Left renal pelvis (tissue), 4 donors: ENCODE results near the gene SPAG7. TPM values are rescaled to one million over a fixed set of nuclear protein-coding genes. Genes with fewer than 3 reads are reported as not detected.

Experiments
- DNase-seq, 4 donors: peaks; one replicate each; pipeline ENCODE4 v3.0.0-alpha.2; 2013; ENCODE audit warnings: low read depth in 4 of 4, low spot score in 3 of 4
- polyA plus RNA-seq, 4 donors: library from polyadenylated mRNA; unstranded; fragments of 120-200 nt; gene quantifications; one replicate each; pipeline ENCODE4 v1.2.1, GENCODE V29; 2013; ENCODE audit not compliant: insufficient read length in 4 of 4

SPAG7 gene
- polyA plus RNA-seq, 4 donors, result 86.4 to 100 (median 92.0) TPM

- no peak for DNase-seq
Measured at GRCh38 chr17:4978726-4979125, 11.1 kb upstream of the SPAG7 start.

DNA sequence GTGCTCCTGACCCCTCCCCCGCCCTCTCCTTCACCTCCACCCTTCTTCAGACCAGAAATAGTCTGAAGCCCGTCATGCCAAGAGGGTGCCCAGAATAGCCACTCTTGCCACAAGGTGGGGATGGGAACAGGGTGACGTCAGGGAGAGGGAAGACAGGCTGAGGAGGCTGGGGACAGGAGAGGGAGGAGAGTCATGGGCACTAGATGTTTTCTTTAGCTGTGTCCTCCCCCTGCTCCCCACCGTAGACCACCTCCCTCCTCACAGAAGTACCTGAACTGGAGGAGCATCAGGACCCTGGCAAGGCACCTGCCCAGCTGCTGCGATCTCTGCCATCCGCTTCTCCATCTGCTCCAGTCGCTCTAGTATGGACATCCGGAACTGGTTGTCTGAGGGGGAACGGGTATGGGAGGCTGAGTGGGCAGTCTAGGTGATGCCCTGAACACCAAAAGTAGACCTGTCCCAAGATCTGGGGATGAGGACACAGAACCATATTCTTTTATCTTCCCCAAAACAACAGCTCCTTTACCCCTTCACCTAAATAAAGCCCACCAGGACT, 6.6 kb upstream of the SPAG7 start:
- no peak for DNase-seq

GRCh38 chr17:4973256-4974114, 5.9 kb upstream of the SPAG7 start:
- no peak for DNase-seq

- DNase-seq, result no peak
Measured at GRCh38 chr17:4972752-4973151, 5.1 kb upstream of the SPAG7 start.

GRCh38 chr17:4972322-4972721, 4.7 kb upstream of the SPAG7 start:
- DNase-seq, result no peak

DNA sequence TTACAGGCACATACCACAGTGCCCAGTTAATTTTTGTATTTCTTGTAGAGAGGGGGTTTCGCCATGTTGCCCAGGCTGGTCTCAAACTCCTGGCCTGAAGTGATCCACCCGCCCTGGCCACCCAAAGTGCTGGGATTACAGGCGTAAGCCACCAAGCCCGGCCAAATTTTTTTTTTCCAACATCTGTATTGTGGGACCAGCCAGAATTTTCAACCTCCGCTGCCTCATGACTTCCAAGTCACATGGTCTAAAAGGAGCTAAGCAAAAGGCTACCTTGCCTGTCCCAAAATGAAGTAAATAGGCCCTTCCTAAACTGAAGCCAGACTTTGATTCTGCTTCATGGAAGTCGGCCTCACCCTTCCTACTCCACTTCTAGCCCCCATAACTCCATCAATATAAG, 4.2 kb upstream of the SPAG7 start:
- DNase-seq, result no peak

DNA sequence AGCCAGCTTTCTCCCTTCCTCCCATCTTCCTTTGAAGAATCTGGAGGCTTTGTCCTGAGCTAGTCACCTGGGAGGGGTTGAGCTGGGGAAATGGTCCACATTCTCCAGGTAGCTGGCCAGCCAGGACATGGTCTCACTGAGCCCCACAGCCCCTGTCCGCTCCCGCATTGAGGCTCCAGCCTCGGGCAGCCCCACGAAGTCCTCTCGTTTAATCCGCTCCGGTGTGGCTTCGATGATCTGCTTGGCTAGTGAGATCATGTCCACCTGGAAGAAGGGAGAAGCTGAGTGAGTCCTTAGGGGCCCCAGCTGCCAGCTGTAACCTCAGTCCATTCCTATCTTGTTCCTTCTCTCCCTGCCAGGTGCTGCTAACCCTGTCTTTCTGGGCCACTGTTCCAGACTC, 2.7 kb upstream of the SPAG7 start:
- DNase-seq, result no peak

- no peak for DNase-seq
Measured at GRCh38 chr17:4969551-4970173, 2.0 kb upstream of the SPAG7 start.

DNA sequence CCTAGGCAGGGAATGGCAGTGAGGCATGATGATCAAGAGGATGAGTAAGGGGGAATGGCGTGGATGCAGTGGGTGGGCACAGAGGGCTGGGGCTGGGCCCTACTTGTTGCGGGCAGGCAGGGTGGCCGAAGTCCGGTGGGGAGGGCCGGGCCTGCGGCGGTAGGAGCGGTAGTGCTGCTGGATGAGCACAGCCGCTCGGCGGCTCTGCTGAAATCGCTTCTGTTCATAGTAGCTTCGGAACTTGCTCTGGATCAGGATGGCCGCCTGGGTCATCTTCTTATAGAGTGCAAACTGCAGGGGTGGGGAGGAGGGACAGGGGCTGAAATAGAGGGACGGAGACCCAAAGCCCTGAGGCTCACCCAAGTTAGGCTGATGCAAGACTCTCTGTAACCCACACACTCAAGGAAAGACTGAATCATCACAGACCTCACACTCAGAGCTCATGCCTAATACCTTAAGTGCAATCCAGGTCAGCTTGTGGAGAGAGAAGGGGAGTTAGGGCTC, 1.5 kb upstream of the SPAG7 start:
- no peak for DNase-seq

- DNase-seq, result no peak
Measured at GRCh38 chr17:4968486-4969046, 949 bp upstream of the SPAG7 start.

DNA sequence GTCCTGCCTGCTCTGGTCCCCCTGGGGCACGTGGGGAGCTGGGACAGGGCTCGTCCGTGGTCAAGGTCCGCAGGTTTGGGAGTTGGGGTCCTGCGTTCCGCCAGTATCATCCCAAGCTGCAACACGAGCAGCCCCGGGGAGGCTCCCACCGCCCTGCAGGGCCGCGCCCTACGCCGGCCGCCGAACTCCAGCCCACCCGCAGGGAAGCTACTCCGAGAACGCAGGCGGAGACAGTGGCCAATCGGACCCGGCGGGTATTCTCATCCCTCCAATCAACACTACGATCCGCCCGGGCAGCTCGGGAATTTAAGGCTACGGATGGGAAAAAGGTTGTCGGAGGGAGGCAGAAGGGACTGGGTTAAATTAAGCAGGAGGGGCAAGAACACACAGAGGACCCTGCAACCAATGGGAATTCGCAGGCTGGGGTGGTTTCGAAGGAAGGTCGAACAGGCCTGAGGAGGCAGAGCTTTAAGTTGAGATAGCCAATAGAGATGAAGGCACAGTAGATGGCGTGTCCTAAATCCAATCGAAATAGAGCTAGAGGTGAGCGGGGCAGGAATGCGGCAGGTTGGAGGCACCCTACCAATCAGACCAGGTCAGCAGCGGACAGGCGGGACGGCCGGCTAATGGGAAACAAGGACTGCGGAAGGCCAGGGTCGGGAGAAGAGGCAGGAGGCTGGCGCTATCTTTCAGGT, 626 bp downstream of the SPAG7 start:
- DNase-seq, result peak; percentile 98 to 99 (median 98)

DNA sequence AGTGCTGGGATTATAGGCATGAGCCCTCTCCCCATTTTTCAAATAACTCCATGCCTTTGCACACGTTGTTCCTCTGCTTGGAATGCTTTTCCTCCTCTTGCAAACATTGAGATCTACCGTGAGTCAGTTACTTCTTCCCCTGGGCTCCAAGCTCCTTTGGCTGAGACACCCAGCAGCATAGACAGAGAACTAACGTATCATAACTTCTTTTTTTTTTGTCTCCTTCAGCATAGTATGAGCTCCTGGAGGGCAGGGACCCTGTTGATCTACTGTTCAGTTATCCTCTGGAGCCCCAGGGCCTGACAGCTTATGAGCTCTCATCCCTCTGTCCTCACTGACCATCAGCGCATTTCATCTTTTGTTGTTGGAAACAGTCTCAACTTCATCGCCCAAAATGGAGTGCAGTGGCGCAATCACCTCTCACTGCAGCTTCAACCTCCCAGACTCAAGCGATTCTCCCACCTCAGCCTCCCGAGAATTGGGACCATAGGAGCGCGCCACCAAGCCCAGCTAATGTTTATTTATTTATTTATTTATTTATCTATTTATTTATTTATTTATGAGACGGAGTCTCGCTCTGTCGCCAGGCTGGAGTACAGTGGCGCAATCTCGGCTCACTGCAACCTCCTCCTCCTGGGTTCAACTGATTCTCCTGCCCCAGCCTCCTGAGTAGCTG, 2.2 kb downstream of the SPAG7 start:
- DNase-seq, result no peak

DNA sequence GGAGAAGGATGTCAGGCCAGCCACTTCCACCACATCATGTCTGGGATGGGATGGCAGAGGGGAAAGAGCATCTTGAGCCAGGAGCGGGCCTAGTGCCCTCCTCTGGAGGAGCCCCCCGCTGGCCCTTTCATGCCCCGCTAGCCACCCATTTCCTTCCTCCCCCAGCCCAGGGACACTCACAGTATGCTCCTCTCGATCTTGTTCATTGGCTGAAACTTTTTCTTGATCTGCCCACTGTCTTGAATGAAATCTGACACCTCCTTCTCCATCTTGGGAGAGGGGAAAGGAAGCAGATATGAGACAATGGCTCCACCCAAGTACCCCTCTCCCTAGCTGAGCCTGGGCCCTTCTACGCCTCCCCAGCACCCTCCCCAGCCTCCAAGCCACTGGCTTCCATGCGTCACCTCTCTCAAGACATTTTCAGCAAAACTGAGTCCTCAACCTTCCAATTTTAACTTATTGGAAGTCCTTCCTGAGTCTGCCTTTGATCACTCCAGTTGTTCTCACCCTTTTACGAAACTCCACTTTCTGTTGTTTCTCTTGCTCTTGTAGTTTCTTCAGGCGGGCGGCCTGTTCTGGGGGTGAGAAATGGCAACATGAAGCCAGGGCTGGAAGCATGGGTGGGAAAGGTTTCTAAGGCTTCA, 7.2 kb downstream of the SPAG7 start:
- DNase-seq, result no peak

GRCh38 chr17:4959261-4959965, 8.2 kb downstream of the SPAG7 start:
- DNase-seq, result no peak

DNA sequence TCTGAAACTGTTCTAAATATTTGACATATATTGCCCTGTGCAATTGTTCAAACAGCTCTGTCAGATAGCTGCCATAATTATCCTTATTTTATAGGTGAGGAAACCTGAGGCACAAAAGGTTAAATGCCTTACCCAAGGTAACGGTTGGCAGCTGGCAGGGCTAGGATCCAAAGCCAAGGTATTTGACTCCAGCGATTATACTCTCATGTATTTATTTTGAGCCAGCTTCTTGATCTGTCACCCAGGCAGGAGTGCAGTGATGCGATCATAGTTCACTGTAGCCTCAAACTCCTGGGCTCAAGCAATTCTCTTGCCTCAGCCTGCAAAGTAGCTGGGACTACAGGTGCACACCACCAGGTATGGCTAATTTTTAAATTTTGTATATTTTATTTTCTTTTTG, 9.5 kb downstream of the SPAG7 start:
- DNase-seq, result no peak

GRCh38 chr17:4956493-4957061, 11.0 kb downstream of the SPAG7 start:
- DNase-seq, result no peak

DNA sequence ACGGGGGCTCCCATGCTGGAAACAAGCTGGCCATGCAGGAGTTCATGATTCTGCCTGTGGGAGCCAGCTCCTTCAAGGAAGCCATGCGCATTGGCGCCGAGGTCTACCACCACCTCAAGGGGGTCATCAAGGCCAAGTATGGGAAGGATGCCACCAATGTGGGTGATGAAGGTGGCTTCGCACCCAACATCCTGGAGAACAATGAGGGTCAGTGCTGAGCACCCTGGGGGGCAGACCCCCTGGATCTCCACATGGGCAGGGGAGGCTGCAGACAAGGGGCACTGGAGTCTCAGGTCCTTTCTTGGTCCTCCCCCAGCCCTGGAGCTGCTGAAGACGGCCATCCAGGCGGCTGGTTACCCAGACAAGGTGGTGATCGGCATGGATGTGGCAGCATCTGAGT, 12.5 kb downstream of the SPAG7 start:
- no peak for DNase-seq

DNA sequence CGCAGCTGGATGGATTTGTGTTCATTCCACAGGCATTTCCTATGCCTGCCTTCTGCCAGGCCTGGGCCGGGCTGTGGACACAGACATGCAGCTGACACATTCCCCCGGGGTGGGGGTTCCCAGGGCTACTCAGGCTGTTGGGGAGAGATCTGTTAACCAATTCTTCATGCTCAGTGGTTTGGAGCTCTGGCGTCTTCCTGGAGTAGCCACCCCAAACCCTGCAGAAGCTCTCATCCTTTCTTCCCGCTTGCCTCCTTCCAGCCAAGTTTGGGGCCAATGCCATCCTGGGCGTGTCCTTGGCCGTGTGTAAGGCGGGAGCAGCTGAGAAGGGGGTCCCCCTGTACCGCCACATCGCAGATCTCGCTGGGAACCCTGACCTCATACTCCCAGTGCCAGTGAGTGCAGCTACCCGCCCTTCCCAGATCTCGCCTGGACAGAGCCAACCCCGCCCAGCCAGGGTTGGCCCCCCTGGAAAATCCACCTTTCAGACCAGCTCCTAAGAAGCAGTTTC, 14.1 kb downstream of the SPAG7 start:
- no peak for DNase-seq

DNA sequence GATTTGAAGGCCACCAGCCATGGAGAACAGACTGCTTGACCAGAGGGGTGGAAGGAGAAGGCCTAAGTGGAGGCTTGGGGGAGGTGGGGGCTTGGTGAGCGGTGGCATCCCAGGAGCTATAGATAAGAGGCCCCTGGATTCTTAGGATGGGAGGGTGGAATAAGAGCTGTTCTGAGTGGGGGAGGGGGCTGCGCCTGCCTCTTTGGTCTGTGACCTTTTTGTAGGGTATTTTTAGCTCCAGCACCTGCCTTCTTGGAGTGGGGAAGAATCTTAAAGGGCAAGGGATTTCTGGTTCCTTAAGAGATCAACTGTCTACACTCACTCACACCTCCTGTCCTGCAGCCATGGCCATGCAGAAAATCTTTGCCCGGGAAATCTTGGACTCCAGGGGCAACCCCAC, 16.1 kb downstream of the SPAG7 start:
- no peak for DNase-seq
